Activated naive CD4-positive, alpha-beta T cell treated with anti-CD3 and anti-CD28 coated beads, Interleukin-2, amount 10 ng/mL, durations not matched to agents 7 days and 5 days (primary cell): ENCODE measurements around the gene MICAL3.
"Not testable (repeated sequence)": the region's sequence is repeated elsewhere in the genome, so short reads cannot be mapped to it uniquely, and the experiment has no call there.

Source experiments
- CTCF ChIA-PET: fragments of 350-600 bp; sonication (Branson Sonifier 250); formaldehyde crosslinking; loops from one replicate; lab custom pipeline; 2021; ENCODE audit warnings: antibody characterized with exemption; lab: Charles Lee
- DNase-seq: peaks from one replicate; pipeline ENCODE4 v3.0.0-alpha.2; 2020
- H3K27ac Mint-ChIP-seq: one replicate; pipeline ENCODE4 v1.8.0; 2021; ENCODE audit warnings: mild to moderate bottlenecking, moderate library complexity, mixed read lengths
- H3K27me3 Mint-ChIP-seq: one replicate; pipeline ENCODE4 v1.8.0; 2021; ENCODE audit warnings: mild to moderate bottlenecking, mixed read lengths
- H3K36me3 Mint-ChIP-seq: one replicate; pipeline ENCODE4 v1.8.0; 2021; ENCODE audit warnings: mixed read lengths
- H3K4me1 Mint-ChIP-seq: one replicate; pipeline ENCODE4 v1.8.0; 2021; ENCODE audit warnings: mixed read lengths
- H3K4me3 Mint-ChIP-seq: one replicate; pipeline ENCODE4 v1.8.0; 2021; ENCODE audit warnings: mild to moderate bottlenecking, moderate library complexity, mixed read lengths
- H3K9me3 Mint-ChIP-seq: one replicate; pipeline ENCODE4 v1.8.0; 2021; ENCODE audit warnings: mixed read lengths

Gene MICAL3, protein sequence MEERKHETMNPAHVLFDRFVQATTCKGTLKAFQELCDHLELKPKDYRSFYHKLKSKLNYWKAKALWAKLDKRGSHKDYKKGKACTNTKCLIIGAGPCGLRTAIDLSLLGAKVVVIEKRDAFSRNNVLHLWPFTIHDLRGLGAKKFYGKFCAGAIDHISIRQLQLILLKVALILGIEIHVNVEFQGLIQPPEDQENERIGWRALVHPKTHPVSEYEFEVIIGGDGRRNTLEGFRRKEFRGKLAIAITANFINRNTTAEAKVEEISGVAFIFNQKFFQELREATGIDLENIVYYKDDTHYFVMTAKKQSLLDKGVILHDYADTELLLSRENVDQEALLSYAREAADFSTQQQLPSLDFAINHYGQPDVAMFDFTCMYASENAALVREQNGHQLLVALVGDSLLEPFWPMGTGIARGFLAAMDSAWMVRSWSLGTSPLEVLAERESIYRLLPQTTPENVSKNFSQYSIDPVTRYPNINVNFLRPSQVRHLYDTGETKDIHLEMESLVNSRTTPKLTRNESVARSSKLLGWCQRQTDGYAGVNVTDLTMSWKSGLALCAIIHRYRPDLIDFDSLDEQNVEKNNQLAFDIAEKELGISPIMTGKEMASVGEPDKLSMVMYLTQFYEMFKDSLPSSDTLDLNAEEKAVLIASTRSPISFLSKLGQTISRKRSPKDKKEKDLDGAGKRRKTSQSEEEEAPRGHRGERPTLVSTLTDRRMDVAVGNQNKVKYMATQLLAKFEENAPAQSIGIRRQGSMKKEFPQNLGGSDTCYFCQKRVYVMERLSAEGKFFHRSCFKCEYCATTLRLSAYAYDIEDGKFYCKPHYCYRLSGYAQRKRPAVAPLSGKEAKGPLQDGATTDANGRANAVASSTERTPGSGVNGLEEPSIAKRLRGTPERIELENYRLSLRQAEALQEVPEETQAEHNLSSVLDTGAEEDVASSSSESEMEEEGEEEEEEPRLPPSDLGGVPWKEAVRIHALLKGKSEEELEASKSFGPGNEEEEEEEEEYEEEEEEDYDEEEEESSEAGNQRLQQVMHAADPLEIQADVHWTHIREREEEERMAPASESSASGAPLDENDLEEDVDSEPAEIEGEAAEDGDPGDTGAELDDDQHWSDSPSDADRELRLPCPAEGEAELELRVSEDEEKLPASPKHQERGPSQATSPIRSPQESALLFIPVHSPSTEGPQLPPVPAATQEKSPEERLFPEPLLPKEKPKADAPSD (N-terminal part only)

GRCh38 chr22:18024276-18024939 lies at the start of gene MICAL3:
TSS of gene MICAL3 (minus strand) at chr22:18024561. CDS start at chr22:17906812, 117,749 bp downstream.
- peak; percentile 66 for DNase-seq
- Mint-ChIP-seq H3K27me3 (peaks cover 66% of the 10 kb centered on the region), H3K4me1 (peaks cover 16% of the 10 kb centered on the region), H3K4me3 (peak within 1 kb of the TSS; percentile 77), H3K9me3 (no peaks in the 10 kb centered on the region), H3K27ac (no peak within 1 kb of the TSS), H3K36me3 (no peaks in the 10 kb centered on the region)
- CTCF ChIA-PET, result interaction anchor here (0.9 to 6.4 kb wide), 8 partner anchors 21 to 282 kb away, joined by 3 to 42 read pairs (median 4); no protein-coding TSS in a partner anchor

- H3K36me3 Mint-ChIP-seq, H3K4me3 Mint-ChIP-seq, H3K9me3 Mint-ChIP-seq, H3K27me3 Mint-ChIP-seq, DNase-seq, H3K27ac Mint-ChIP-seq: not testable (repeated sequence)
- CTCF ChIA-PET, result interaction anchor here (0.9 to 8.1 kb wide), 3 partner anchors 49 to 332 kb away, joined by 3 to 120 read pairs (median 17); partner anchors contain the start of gene MICAL3
- H3K4me1 Mint-ChIP-seq, result peaks cover 23% of the 10 kb centered on the region
These were observed 49.6 kb upstream of the MICAL3 start for GRCh38 chr22:18073927-18074326.

GRCh38 chr22:18073467-18073866 lies 49.1 kb upstream of the MICAL3 start:
- Mint-ChIP-seq H3K27ac (no peak overlapping the region), H3K27me3 (peaks cover 8% of the 10 kb centered on the region), H3K9me3 (no peaks in the 10 kb centered on the region), H3K4me3 (no peak overlapping the region), H3K36me3 (peaks cover 1% of the 10 kb centered on the region), H3K4me1 (peaks cover 19% of the 10 kb centered on the region)
- CTCF ChIA-PET, result interaction anchor here (0.9 to 8.1 kb wide), 3 partner anchors 49 to 331 kb away, joined by 3 to 120 read pairs (median 4); partner anchors contain the start of gene MICAL3
- DNase-seq, result no peak

DNA sequence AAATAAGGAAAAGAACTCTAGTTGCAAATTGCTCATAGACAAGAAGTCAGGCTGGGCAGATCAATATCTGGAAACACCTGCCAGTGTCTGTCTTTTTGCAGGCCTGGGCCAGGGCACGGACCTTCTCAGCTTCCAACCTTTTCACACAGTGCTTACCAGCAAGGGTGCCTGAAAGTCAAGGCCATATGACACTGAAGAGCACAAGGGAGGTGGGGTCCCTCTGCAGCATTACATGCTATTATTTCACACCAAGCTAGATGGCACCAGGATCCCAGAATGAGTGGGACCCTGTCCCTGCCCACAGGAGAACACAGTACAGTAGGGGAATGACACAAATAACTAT lies 47.6 kb upstream of the MICAL3 start:
- Mint-ChIP-seq H3K27ac (no peak overlapping the region), H3K27me3 (peaks cover 24% of the 10 kb centered on the region), H3K9me3 (no peaks in the 10 kb centered on the region), H3K4me1 (peaks cover 12% of the 10 kb centered on the region), H3K36me3 (no peaks in the 10 kb centered on the region), H3K4me3 (no peak overlapping the region)
- CTCF ChIA-PET, result interaction anchor here (0.6 to 8.1 kb wide), 4 partner anchors 241 to 330 kb away, joined by 3 to 120 read pairs (median 4); no protein-coding TSS in a partner anchor
- no peak for DNase-seq

DNA sequence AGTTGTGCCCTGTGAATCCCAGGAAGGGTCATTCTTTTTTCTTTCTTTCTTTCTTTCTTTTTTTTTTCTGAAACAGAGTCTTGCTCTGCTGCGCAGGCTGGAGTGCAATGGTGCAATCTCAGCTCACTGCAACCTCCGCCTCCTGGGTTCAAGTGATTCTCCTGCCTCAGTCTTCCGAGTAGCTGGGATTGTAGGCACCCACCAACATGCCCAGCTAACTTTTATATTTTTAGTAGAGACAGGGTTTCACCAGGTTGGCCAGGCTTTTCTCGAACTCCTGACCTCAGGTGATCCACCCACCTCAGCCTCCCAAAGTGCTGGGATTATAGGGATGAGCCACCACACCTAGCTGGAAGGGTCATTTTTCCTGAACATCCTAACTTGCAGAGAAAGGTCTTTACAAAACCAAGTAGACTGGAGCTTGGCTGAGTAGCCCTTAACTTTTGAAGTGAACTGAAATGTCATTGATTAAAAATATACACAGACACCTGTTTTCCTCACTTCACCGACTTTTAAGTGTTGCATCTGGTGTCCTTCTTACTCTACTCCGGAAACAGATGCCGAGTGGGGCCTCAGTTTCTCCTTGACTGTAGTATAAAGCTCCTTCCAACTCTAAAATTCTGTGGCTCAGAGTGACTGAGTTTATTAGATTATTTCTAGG lies 47.1 kb upstream of the MICAL3 start:
- H3K9me3 Mint-ChIP-seq, H3K4me1 Mint-ChIP-seq, DNase-seq, H3K36me3 Mint-ChIP-seq, H3K4me3 Mint-ChIP-seq, H3K27ac Mint-ChIP-seq: not testable (repeated sequence)
- peaks cover 28% of the 10 kb centered on the region for H3K27me3 Mint-ChIP-seq
- CTCF ChIA-PET, result interaction anchor here (0.8 kb wide), 1 partner anchor 246 kb away, joined by 3 read pairs; no protein-coding TSS in a partner anchor

DNA sequence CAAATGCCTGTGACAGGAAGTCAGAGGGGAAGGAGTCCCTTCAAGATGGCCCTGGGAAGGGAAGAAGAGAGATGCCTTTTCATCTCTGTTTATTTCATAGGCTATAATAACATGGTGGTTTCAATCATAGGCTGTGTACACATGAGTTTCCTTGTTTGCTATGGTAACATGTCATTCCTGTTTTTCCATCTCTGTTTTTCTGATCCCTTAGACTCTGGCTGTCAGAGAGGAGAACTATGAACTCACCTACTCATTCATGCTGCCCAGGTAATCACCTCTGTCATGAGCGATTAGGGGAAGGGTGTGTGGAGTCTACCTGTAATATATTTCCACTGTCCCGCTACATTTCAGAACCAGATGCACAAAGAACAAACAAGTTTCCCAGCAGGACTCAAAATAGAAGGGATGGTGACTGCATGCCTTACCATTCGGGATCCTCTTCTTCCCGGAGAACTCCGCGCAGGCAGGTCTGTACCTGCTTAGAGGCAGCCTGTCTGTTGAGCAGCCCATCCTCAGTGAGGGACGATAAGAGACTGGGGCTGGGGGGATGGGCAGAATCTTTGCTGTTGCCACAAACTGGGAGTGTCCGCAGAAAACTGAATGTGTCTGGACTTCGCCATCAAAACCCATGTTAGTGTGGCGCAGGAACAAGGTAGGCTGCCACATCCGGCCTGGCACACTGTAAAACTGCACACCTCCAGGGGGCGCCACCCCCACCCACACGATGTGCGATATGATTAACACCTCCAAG lies 46.4 kb upstream of the MICAL3 start:
- no peaks in the 10 kb centered on the region for H3K36me3 Mint-ChIP-seq
- H3K9me3 Mint-ChIP-seq, result no peaks in the 10 kb centered on the region
- H3K4me3 Mint-ChIP-seq, result no peak overlapping the region
- CTCF ChIA-PET, result interaction anchor here (1.5 kb wide), 1 partner anchor 240 kb away, joined by 3 read pairs; no protein-coding TSS in a partner anchor
- H3K4me1 Mint-ChIP-seq, result peaks cover under 1% of the 10 kb centered on the region
- H3K27ac Mint-ChIP-seq, result no peak overlapping the region
- no peak for DNase-seq
- H3K27me3 Mint-ChIP-seq, result peaks cover 35% of the 10 kb centered on the region

GRCh38 chr22:18070041-18070440 lies 45.7 kb upstream of the MICAL3 start:
- H3K4me1 Mint-ChIP-seq, result no peaks in the 10 kb centered on the region
- H3K4me3 Mint-ChIP-seq, result no peak overlapping the region
- no peaks in the 10 kb centered on the region for H3K36me3 Mint-ChIP-seq
- no peak for DNase-seq
- CTCF ChIA-PET, result interaction anchor here (1.5 kb wide), 1 partner anchor 240 kb away, joined by 3 read pairs; no protein-coding TSS in a partner anchor
- H3K27me3 Mint-ChIP-seq, result peaks cover 42% of the 10 kb centered on the region
- H3K27ac Mint-ChIP-seq, result no peak overlapping the region
- H3K9me3 Mint-ChIP-seq, result no peaks in the 10 kb centered on the region

- Mint-ChIP-seq H3K27me3 (peaks cover 51% of the 10 kb centered on the region), H3K4me3 (no peak overlapping the region), H3K27ac (no peak overlapping the region), H3K36me3 (no peaks in the 10 kb centered on the region), H3K9me3 (no peaks in the 10 kb centered on the region), H3K4me1 (no peaks in the 10 kb centered on the region)
- DNase-seq, result no peak
- CTCF ChIA-PET, result interaction anchor here (1.5 kb wide), 1 partner anchor 239 kb away, joined by 3 read pairs; no protein-coding TSS in a partner anchor
These were observed 44.7 kb upstream of the MICAL3 start for GRCh38 chr22:18069041-18069440.

GRCh38 chr22:18068381-18068988 lies 44.1 kb upstream of the MICAL3 start:
- H3K4me1 Mint-ChIP-seq, result no peaks in the 10 kb centered on the region
- H3K36me3 Mint-ChIP-seq, result no peaks in the 10 kb centered on the region

DNA sequence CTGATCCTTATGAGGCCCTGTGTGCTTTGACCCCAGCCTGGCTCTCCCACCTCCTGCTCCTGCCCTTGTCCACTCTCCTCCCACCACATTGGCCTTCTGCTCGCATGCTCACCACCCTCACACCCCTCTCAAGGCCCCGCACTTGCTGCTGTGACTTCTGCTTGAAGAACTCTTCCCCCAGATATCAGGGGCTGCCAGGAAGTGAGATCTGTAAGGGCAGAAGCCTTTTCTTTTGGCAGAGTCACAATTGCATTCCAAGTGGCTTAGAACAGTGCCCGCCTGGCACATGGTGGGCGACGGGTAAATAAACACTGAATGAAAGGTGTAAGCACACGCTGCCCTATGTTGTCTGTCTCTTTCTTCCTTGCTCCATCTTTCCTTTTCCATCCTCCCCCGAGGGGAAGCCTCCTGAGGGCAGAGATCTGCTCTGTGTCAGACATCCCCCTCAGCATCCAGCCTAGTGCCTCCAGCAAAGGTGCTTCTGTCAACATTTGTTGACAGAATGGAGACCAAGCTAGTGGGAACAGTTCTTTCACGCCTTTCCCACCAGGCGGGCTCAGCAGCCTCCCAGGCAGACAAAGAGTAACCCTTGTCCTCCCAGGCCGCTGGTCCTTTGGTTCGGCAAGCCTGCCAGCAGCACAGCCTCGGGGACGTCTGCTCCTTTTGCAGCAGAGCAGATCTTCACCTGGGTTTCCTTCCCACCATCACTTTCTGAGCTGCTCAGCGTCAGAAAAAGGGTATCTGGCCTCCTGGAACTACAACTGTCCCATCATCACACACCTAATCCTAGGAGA lies 43.4 kb upstream of the MICAL3 start:
- H3K9me3 Mint-ChIP-seq, result no peaks in the 10 kb centered on the region
- CTCF ChIA-PET, result no interaction called here
- peaks cover 55% of the 10 kb centered on the region for H3K27me3 Mint-ChIP-seq
- H3K36me3 Mint-ChIP-seq, result no peaks in the 10 kb centered on the region
- no peak for DNase-seq
- H3K27ac Mint-ChIP-seq, result no peak overlapping the region
- no peak overlapping the region for H3K4me3 Mint-ChIP-seq
- no peaks in the 10 kb centered on the region for H3K4me1 Mint-ChIP-seq

More at GRCh38 chr22:18068381-18068988, 44.1 kb upstream of the MICAL3 start:
- Mint-ChIP-seq H3K4me3 (no peak overlapping the region), H3K27ac (no peak overlapping the region), H3K9me3 (no peaks in the 10 kb centered on the region), H3K27me3 (peaks cover 51% of the 10 kb centered on the region)
- CTCF ChIA-PET, result no interaction called here
- no peak for DNase-seq

GRCh38 chr22:18067121-18067520 lies 42.8 kb upstream of the MICAL3 start:
- Mint-ChIP-seq H3K27me3 (peaks cover 57% of the 10 kb centered on the region), H3K4me1 (no peaks in the 10 kb centered on the region), H3K27ac (no peak overlapping the region), H3K4me3 (no peak overlapping the region), H3K9me3 (no peaks in the 10 kb centered on the region), H3K36me3 (no peaks in the 10 kb centered on the region)
- CTCF ChIA-PET, result no interaction called here
- no peak for DNase-seq
